ENCODE measurements around the gene PIK3R3. TPM values are rescaled to one million over a fixed set of nuclear protein-coding genes. Genes with fewer than 3 reads are reported as not detected.

Gene PIK3R3
- total RNA-seq, 1 donor: 6.1 TPM

DNA sequence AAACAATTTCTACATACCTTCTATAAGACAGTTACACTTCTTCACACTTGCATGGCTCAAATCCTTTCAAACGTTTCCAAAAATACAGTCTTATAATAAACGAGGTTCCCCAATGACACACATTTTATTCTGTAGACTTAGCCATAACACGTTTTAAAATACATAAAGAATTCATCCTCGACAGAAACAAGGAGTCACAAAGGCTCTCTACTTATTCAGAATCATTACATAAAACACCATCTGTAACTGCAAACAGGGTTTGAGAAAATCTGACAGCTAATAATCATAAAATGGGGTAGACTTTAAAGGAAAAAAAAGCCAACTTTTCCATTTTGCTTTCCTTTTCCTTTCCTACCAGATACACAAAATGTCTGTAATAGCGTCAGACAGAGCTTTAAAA lies 1.8 kb downstream of the PIK3R3 start:
- no peak for DNase-seq (ENCODE audit: low read depth)
- TF ChIP-seq, protein P1, sequence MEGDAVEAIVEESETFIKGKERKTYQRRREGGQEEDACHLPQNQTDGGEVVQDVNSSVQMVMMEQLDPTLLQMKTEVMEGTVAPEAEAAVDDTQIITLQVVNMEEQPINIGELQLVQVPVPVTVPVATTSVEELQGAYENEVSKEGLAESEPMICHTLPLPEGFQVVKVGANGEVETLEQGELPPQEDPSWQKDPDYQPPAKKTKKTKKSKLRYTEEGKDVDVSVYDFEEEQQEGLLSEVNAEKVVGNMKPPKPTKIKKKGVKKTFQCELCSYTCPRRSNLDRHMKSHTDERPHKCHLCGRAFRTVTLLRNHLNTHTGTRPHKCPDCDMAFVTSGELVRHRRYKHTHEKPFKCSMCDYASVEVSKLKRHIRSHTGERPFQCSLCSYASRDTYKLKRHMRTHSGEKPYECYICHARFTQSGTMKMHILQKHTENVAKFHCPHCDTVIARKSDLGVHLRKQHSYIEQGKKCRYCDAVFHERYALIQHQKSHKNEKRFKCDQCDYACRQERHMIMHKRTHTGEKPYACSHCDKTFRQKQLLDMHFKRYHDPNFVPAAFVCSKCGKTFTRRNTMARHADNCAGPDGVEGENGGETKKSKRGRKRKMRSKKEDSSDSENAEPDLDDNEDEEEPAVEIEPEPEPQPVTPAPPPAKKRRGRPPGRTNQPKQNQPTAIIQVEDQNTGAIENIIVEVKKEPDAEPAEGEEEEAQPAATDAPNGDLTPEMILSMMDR (IDR thresholded peaks at IDR 0.05; ENCODE audit: insufficient read depth, low read length): no peak
- peak overlapping the region; percentile 75 for H3K4me3 ChIP-seq (ENCODE audit: low read depth, low read length)

DNA sequence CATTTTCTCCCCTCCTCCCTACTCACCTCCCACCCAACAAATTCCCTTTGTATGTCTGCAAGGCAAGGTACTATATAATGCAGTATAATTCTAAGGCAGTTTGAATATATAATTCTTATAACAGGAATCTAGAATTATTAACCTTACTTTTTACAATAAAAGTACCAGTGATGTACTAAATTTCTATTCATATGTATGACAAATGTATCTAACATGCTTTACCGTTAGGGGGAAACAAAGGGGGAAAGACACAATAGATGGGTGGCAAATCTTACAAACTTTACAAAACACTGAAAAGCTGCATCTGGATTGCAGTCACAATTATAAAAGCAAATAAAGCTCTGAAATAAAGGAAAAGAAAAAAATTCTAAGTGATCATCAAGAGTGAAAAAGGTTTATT lies 2.3 kb downstream of the PIK3R3 start:
- TF ChIP-seq, protein P1 (IDR thresholded peaks at IDR 0.05; ENCODE audit: insufficient read depth, low read length): no peak
- no peak for DNase-seq (ENCODE audit: low read depth)

DNA sequence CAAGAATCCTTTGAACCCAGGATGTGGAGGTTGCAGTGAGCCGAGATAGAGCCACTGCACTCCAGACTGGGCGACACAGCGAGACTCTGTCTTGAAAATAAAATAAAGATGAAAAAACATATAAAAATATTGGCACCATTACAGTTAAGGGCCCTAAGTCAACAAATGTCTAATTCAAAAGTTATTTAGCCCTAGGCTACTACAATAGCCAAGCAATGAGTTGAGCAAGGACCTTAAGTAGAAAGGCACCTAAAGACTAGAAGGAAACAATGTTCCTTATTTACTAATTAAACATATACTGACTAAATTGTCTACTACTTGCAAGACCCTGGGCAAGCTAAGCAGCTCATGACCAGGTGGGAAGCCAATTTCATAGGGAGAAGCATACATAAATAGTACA lies 4.1 kb downstream of the PIK3R3 start:
- DNase-seq (ENCODE audit: low read depth): no peak
- H3K4me3 ChIP-seq (ENCODE audit: low read depth, low read length): no peak overlapping the region
- TF ChIP-seq, protein P1 (IDR thresholded peaks at IDR 0.05; ENCODE audit: insufficient read depth, low read length): no peak

More for the DNA sequence above, 2.3 kb downstream of the PIK3R3 start:
- H3K4me3 ChIP-seq (ENCODE audit: low read depth, low read length): peak overlapping the region; percentile 75

DNA sequence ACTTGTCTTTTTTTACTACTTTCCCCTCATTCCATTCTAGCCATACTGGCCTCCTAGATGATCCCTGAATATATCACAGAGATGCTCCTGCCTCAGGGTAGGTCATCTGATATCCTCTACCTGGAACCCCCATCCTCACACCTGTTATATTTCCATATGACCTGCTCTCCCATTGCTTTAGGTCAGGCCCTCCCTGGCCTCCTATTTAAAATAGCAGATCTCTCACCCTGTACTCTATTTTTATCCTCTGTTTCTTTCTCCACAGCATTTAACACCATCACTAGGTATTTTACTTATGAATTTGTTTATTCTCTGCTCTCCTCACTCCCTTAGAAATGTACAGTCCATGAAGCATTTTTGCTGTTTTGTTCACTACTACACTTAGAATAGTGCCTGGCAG lies 13.6 kb downstream of the PIK3R3 start:
- no peak for DNase-seq (ENCODE audit: low read depth)
- TF ChIP-seq, protein P1 (IDR thresholded peaks at IDR 0.05; ENCODE audit: insufficient read depth, low read length): no peak
- H3K4me3 ChIP-seq (ENCODE audit: low read depth, low read length): no peak overlapping the region

DNA sequence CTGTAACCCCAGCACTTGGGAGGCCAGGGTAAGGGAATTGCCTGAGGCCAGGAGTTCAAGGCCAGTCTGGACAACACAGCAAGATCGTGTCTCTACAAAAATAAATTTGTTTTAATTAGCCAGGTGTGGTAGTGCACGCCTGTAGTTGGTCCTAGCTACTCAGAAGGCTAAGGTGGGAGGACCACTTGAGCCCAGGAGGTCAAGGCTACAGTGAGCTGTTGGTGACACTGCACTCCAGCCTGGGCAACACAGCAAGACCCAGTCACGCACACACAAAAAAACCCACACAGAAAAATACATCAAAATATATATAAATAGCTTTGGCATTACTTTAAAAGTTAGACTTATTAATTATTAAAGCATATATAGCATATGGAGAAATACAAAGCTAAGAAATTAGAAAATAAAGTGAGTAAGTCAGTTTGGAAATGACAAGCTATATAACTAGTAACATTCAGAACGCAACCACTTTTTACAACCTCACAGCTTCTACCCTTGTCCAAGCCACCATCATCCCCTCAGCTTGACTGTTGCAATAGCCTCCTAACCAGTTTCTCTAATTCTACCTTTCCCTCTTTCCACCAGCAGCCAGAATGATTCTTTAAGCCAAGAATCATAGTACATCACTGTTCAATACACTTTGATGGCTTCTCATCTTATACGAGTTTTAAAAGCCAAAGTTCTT lies 14.5 kb downstream of the PIK3R3 start:
- no peak overlapping the region for H3K4me3 ChIP-seq (ENCODE audit: low read depth, low read length)
- no peak for DNase-seq (ENCODE audit: low read depth)
- TF ChIP-seq, protein P1 (IDR thresholded peaks at IDR 0.05; ENCODE audit: insufficient read depth, low read length): no peak

DNA sequence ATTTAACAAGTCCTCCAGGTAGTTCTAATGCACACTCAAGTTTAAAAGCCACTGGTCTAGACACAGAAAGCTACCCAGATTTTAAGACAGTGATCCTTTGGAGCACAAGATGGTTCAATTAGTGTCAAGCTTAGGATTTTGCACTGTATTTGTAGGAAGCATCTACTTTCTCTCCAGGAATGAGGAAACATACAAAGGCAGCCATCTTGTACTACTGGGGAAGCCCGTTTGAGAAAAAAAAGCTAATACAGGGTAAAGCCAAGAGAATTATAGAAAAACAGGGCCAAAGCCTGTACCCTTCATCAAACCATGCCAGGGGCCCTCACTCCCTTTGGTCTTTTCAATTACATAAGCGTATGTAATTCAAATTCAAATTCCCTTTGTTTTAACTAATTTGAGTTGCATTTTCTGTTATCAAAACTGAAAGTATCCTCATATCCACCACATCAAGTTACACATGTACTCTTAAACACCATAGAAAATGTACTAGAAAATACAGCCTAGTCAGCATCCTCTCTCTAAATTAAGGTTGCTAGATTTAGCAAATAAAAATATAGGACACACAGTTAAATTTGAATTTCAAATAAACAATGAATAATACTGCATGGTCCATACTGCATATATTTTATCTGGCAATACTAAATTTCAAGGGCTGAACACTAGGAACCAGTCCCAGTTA lies 17.4 kb downstream of the PIK3R3 start:
- no peak overlapping the region for H3K4me3 ChIP-seq (ENCODE audit: low read depth, low read length)
- TF ChIP-seq, protein P1 (IDR thresholded peaks at IDR 0.05; ENCODE audit: insufficient read depth, low read length): no peak
- no peak for DNase-seq (ENCODE audit: low read depth)
